ENCODE data around the gene CRACR2A. TPM values are rescaled to one million over a fixed set of nuclear protein-coding genes. Genes with fewer than 3 reads are reported as not detected.

Gene CRACR2A
- total RNA-seq, 1 donor from 2014 or later: 6.2 TPM

DNA sequence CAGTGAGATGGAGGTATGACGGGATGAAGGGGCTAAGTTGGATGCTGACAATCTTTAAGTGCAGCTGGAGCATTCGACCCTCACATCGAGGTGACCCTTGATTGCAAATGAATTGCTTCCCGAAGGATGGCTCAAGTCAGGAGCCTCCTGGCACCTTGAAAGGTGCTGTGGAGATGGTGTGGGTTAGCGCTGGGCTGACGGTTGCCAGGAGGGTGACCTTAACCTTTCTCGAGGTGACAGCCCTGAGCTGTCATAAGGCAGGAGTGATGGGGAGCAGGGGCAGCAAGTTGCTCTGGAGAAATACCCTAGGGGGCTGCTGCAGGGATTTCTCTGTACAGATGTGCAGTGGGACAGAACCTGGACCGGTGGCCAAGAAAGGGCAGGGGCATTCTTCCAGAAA is 122.8 kb downstream of the CRACR2A start:
- H3K4me3 ChIP-seq (ENCODE audit: low read depth, low read length): no peak overlapping the region
- H3K27me3 ChIP-seq (ENCODE audit: control insufficient read depth, insufficient read depth, low read length): no peaks in the 10 kb centered on the region
- TF ChIP-seq, protein P1, sequence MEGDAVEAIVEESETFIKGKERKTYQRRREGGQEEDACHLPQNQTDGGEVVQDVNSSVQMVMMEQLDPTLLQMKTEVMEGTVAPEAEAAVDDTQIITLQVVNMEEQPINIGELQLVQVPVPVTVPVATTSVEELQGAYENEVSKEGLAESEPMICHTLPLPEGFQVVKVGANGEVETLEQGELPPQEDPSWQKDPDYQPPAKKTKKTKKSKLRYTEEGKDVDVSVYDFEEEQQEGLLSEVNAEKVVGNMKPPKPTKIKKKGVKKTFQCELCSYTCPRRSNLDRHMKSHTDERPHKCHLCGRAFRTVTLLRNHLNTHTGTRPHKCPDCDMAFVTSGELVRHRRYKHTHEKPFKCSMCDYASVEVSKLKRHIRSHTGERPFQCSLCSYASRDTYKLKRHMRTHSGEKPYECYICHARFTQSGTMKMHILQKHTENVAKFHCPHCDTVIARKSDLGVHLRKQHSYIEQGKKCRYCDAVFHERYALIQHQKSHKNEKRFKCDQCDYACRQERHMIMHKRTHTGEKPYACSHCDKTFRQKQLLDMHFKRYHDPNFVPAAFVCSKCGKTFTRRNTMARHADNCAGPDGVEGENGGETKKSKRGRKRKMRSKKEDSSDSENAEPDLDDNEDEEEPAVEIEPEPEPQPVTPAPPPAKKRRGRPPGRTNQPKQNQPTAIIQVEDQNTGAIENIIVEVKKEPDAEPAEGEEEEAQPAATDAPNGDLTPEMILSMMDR (IDR thresholded peaks at IDR 0.05; ENCODE audit: insufficient read depth, low read length, poor library complexity, severe bottlenecking): no peak
- no peak for DNase-seq (ENCODE audit: low read depth)
- H3K36me3 ChIP-seq (ENCODE audit: control insufficient read depth, insufficient read depth, low read length): no peaks in the 10 kb centered on the region

- TF ChIP-seq, protein P1 (IDR thresholded peaks at IDR 0.05; ENCODE audit: insufficient read depth, low read length, poor library complexity, severe bottlenecking): no peak
- no peaks in the 10 kb centered on the region for H3K27me3 ChIP-seq (ENCODE audit: control insufficient read depth, insufficient read depth, low read length)
- no peaks in the 10 kb centered on the region for H3K36me3 ChIP-seq (ENCODE audit: control insufficient read depth, insufficient read depth, low read length)
- no peak for DNase-seq (ENCODE audit: low read depth)
- no peak overlapping the region for H3K4me3 ChIP-seq (ENCODE audit: low read depth, low read length)
These were observed 123.7 kb downstream of the CRACR2A start for GRCh38 chr12:3629057-3629830.

DNA sequence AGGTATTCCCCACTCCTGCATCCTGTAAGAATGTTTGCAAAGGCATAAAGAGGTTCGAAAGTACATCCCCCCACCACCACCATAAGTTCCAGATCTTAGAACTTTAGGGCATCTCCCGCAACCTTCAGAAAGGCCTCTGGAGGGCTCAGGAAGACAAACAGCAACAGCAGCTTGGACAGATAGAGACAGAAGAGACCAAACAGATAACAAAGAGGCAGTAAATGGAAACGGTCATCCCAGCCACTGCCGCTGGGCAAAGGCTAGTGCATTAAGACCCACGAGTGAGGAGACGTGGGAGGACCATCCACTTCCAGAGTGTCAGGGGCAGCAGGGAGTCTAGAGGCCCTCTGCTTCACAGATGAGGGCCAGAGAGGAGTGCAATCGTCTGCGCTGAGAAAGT is 124.3 kb downstream of the CRACR2A start:
- no peak for DNase-seq (ENCODE audit: low read depth)
- TF ChIP-seq, protein P1 (IDR thresholded peaks at IDR 0.05; ENCODE audit: insufficient read depth, low read length, poor library complexity, severe bottlenecking): no peak
- Histone ChIP-seq H3K27me3 (ENCODE audit: control insufficient read depth, insufficient read depth, low read length) (no peaks in the 10 kb centered on the region), H3K36me3 (ENCODE audit: control insufficient read depth, insufficient read depth, low read length) (no peaks in the 10 kb centered on the region), H3K4me3 (ENCODE audit: low read depth, low read length) (no peak overlapping the region)

- TF ChIP-seq, protein P1 (IDR thresholded peaks at IDR 0.05; ENCODE audit: insufficient read depth, low read length, poor library complexity, severe bottlenecking): no peak
- no peak for DNase-seq (ENCODE audit: low read depth)
These were observed 125.6 kb downstream of the CRACR2A start for GRCh38 chr12:3627336-3627735.

GRCh38 chr12:3624273-3624672 is 128.6 kb downstream of the CRACR2A start:
- TF ChIP-seq, protein P1 (IDR thresholded peaks at IDR 0.05; ENCODE audit: insufficient read depth, low read length, poor library complexity, severe bottlenecking): no peak
- DNase-seq (ENCODE audit: low read depth): no peak
- H3K27me3 ChIP-seq (ENCODE audit: control insufficient read depth, insufficient read depth, low read length): no peaks in the 10 kb centered on the region
- H3K36me3 ChIP-seq (ENCODE audit: control insufficient read depth, insufficient read depth, low read length): no peaks in the 10 kb centered on the region
- H3K4me3 ChIP-seq (ENCODE audit: low read depth, low read length): no peak overlapping the region

More at GRCh38 chr12:3627336-3627735, 125.6 kb downstream of the CRACR2A start:
- H3K36me3 ChIP-seq (ENCODE audit: control insufficient read depth, insufficient read depth, low read length): no peaks in the 10 kb centered on the region
- H3K27me3 ChIP-seq (ENCODE audit: control insufficient read depth, insufficient read depth, low read length): no peaks in the 10 kb centered on the region
- no peak overlapping the region for H3K4me3 ChIP-seq (ENCODE audit: low read depth, low read length)
